HCT116 (cell line): ENCODE data around the gene ATPAF1. TPM values are rescaled to one million over a fixed set of nuclear protein-coding genes. Genes with fewer than 3 reads are reported as not detected.

Experiments used
- ATAC-seq: fragments of 200-7000 bp; cut with Tn5 transposase; 2 replicates; pipeline ENCODE4 v1.9.1; 2020; ENCODE audit warnings: mild to moderate bottlenecking, moderate library complexity
- BruUV-seq: library from RNA; stranded (reverse); fragments of 400-500 nt; replicated peaks from 2 replicates; lab custom pipeline; 2021; lab: Mats Ljungman, UMichigan
- CTCF ChIA-PET: fragments of 300-600 bp; sonication (Branson Sonifier 250); formaldehyde crosslinking; loops from one replicate; lab custom pipeline; 2021; ENCODE audit warnings: antibody characterized with exemption; lab: Charles Lee
- POLR2A ChIA-PET: fragments of 300-600, 350-600 bp; sonication (Branson Sonifier 250); formaldehyde crosslinking; loops from one replicate; lab custom pipeline; 2021; ENCODE audit warnings: antibody characterized with exemption; lab: Charles Lee
- RAD21 ChIA-PET, 2 experiments: fragments of 300-600 bp; sonication (Branson Sonifier 250); formaldehyde crosslinking; loops; one replicate each; lab custom pipeline; 2023; ENCODE audit warnings: low total read pairs in 2 of 2; ENCODE audit not compliant: uncharacterized antibody in 2 of 2, unreplicated experiment in 2 of 2, low non-redundant PET in 1 of 2; lab: Charles Lee
- DNase-seq: peaks from one replicate; pipeline ENCODE4 v3.0.0-alpha.2; 2010; ENCODE audit warnings: low read depth, low spot score
- H2AFZ ChIP-seq: fragments of 200-600 bp; shearing (Covaris generic), sonication (generic); 2 replicates; pipeline ENCODE4 v1.6.1; 2017; ENCODE audit warnings: low read depth, mixed run types, mixed read lengths, antibody characterized with exemption, low read length; ENCODE audit not compliant: poor library complexity, severe bottlenecking
- H3K27ac ChIP-seq: 2 replicates; pipeline ENCODE4 v1.5.1; 2012; ENCODE audit warnings: low read depth, low read length
- H3K27me3 ChIP-seq: fragments of 200-600 bp; sonication (generic); 2 replicates; pipeline ENCODE4 v1.6.1; 2016; ENCODE audit warnings: mixed run types, low read length, mixed read lengths; ENCODE audit not compliant: insufficient read depth
- H3K36me3 ChIP-seq, 2 experiments: fragments of 200-500 bp in 1 of 2; fragments of 200-600 bp in 1 of 2; sonication (Bioruptor generic) in 1 of 2; sonication (generic) in 1 of 2; 2 replicates each; pipeline versions ENCODE4 v1.5.1 to v1.6.1; 2014 to 2016; ENCODE audit warnings: low read length in 2 of 2, inconsistent platforms in 1 of 2, mixed read lengths in 1 of 2, mixed run types in 1 of 2; ENCODE audit not compliant: insufficient read depth in 2 of 2, control insufficient read depth in 1 of 2
- H3K4me1 ChIP-seq, 2 experiments: fragments of 200-600 bp in 1 of 2; sonication (generic) in 1 of 2; 2 replicates each; pipeline versions ENCODE4 v1.5.1 to v1.6.1; 2012 to 2017; ENCODE audit warnings: low read length in 2 of 2, inconsistent platforms in 1 of 2, mild to moderate bottlenecking in 1 of 2, mixed read lengths in 1 of 2, mixed run types in 1 of 2, moderate library complexity in 1 of 2; ENCODE audit not compliant: insufficient read depth in 2 of 2, control insufficient read depth in 1 of 2
- H3K4me2 ChIP-seq: fragments of 200-600 bp; sonication (generic); 2 replicates; pipeline ENCODE4 v1.6.1; 2017; ENCODE audit warnings: mixed run types, low read length, mixed read lengths
- H3K4me3 ChIP-seq, 2 experiments: fragments of 200-600 bp in 1 of 2; sonication (generic) in 1 of 2; replicated peaks in 1 of 2; 2 replicates each; pipeline ENCODE4 v1.5.1; 2011 to 2016; ENCODE audit warnings: low read length in 2 of 2, control low read depth in 1 of 2, low read depth in 1 of 2, mild to moderate bottlenecking in 1 of 2, mixed read lengths in 1 of 2, mixed run types in 1 of 2
- H3K79me2 ChIP-seq: fragments of 200-600 bp; sonication (generic); 2 replicates; pipeline ENCODE4 v1.6.1; 2017; ENCODE audit warnings: mild to moderate bottlenecking, mixed run types, low read length, moderate library complexity, mixed read lengths; ENCODE audit not compliant: insufficient read depth
- H3K9ac ChIP-seq: fragments of 200-600 bp; sonication (generic); 2 replicates; pipeline ENCODE4 v1.6.1; 2016; ENCODE audit warnings: low read length, mixed read lengths
- H3K9me2 ChIP-seq: fragments of 200-600 bp; sonication (generic), shearing (Covaris generic); 2 replicates; pipeline ENCODE4 v1.6.1; 2017; ENCODE audit warnings: mixed run types, mild to moderate bottlenecking, moderate library complexity; ENCODE audit not compliant: insufficient read depth
- H3K9me3 ChIP-seq, 2 experiments: fragments of 200-500 bp in 1 of 2; fragments of 200-600 bp in 1 of 2; sonication (Bioruptor generic) in 1 of 2; sonication (generic) in 1 of 2; 2 replicates each; pipeline ENCODE4 v1.6.1; 2014 to 2017; ENCODE audit warnings: low read length in 2 of 2, mixed read lengths in 2 of 2, inconsistent platforms in 1 of 2, low read depth in 1 of 2, mild to moderate bottlenecking in 1 of 2, mixed run types in 1 of 2, moderate library complexity in 1 of 2; ENCODE audit not compliant: control insufficient read depth in 1 of 2, insufficient read depth in 1 of 2
- H4K20me1 ChIP-seq: fragments of 200-600 bp; sonication (generic), shearing (Covaris generic); 2 replicates; pipeline ENCODE4 v1.6.1; 2017; ENCODE audit warnings: mixed run types, mild to moderate bottlenecking, moderate library complexity; ENCODE audit not compliant: insufficient read depth
- CEBPB ChIP-seq: IDR thresholded peaks from 2 replicates; pipeline ENCODE4 v1.6.1; 2012; ENCODE audit warnings: low read depth
- EGR1 ChIP-seq: IDR thresholded peaks from 2 replicates; pipeline ENCODE4 v1.6.1; 2012; ENCODE audit warnings: low read depth
- EZH2 ChIP-seq: fragments of 200-600 bp; sonication (generic); IDR thresholded peaks from 2 replicates; pipeline ENCODE4 v1.6.1; 2017; ENCODE audit warnings: antibody characterized with exemption, mixed run types
- EZH2phosphoT487 ChIP-seq: fragments of 200-600 bp; IDR thresholded peaks from 2 replicates; pipeline ENCODE4 v1.6.1; 2018; ENCODE audit warnings: antibody characterized with exemption, borderline replicate concordance
- FOSL1 ChIP-seq: IDR thresholded peaks from 2 replicates; pipeline ENCODE4 v1.6.1; 2012; ENCODE audit warnings: low read depth
- JUND ChIP-seq: IDR thresholded peaks from 2 replicates; pipeline ENCODE4 v1.6.1; 2012
- POLR2A ChIP-seq: IDR thresholded peaks from 2 replicates; pipeline ENCODE4 v1.7.0; 2011; ENCODE audit warnings: borderline replicate concordance; ENCODE audit not compliant: insufficient read depth, insufficient read length; ENCODE audit errors: extremely low read depth
- RAD21 ChIP-seq: IDR thresholded peaks from 2 replicates; pipeline ENCODE4 v1.6.1; 2012; ENCODE audit warnings: low read depth, mild to moderate bottlenecking
- SP1 ChIP-seq: IDR thresholded peaks from 2 replicates; pipeline ENCODE4 v1.6.1; 2012; ENCODE audit warnings: low read depth
- YY1 ChIP-seq: IDR thresholded peaks from 2 replicates; pipeline ENCODE4 v1.6.1; 2011; ENCODE audit warnings: low read length, low read depth, moderate library complexity, mild to moderate bottlenecking; ENCODE audit not compliant: insufficient replicate concordance; ENCODE audit errors: extremely low read depth
- intact Hi-C: fragments of 100-400 bp; cut with micrococcal nuclease; formaldehyde crosslinking; loops from 2 replicates; pipeline ENCODE4 v1.10.0; 2022
- total RNA-seq: library from RNA; stranded (reverse); gene quantifications from one replicate; pipeline ENCODE4 v1.2.1, GENCODE V29; 2021; ENCODE audit not compliant: unreplicated experiment
- TF ChIP-seq, protein P1 (sequence below): IDR thresholded peaks from 2 replicates; pipeline ENCODE4 v1.6.1; 2011; ENCODE audit warnings: mild to moderate bottlenecking, low read length, moderate library complexity; ENCODE audit not compliant: insufficient replicate concordance; ENCODE audit errors: extremely low read depth
- TF ChIP-seq, protein P2 (sequence below): IDR thresholded peaks from 2 replicates; pipeline ENCODE4 v1.6.1; 2012
- TF ChIP-seq, protein P3 (sequence below): IDR thresholded peaks from 2 replicates; pipeline ENCODE4 v1.6.1; 2012

Gene ATPAF1
- total RNA-seq, 1 experiment from 2014 or later, result 35.5 TPM

DNA sequence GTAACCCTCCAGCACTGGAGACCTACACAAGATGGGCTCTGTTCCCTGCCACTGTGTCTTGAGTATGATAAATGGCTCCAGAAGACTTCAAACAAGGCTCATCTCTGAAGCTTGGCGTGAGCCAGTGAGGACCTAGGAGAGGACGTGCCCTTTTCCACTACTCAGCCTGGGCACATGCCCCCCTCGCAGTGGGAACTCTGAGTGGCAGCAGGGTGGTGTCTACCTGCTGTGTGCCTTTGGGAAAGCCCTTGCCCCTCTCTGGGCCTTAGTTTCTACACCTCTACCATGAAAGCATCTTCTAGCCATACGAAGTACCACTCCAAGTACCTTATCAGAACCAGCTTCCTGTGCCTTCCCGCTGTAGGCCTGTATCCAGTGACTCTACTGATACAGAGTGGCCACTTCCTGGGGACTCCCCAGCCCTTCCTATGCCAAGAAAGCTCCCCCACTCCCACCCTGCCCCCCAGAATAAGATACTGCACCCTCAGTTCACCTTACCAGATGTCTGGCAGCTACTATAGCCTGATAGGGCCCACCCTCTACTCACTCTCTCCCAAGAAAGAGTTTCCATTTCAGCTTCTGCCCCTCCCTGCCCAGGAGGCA is 48.4 kb downstream of the ATPAF1 start (continued):
- TF ChIP-seq RAD21 (no peak), CEBPB (no peak), EZH2 (no peak), SP1 (no peak), FOSL1 (no peak)

DNA sequence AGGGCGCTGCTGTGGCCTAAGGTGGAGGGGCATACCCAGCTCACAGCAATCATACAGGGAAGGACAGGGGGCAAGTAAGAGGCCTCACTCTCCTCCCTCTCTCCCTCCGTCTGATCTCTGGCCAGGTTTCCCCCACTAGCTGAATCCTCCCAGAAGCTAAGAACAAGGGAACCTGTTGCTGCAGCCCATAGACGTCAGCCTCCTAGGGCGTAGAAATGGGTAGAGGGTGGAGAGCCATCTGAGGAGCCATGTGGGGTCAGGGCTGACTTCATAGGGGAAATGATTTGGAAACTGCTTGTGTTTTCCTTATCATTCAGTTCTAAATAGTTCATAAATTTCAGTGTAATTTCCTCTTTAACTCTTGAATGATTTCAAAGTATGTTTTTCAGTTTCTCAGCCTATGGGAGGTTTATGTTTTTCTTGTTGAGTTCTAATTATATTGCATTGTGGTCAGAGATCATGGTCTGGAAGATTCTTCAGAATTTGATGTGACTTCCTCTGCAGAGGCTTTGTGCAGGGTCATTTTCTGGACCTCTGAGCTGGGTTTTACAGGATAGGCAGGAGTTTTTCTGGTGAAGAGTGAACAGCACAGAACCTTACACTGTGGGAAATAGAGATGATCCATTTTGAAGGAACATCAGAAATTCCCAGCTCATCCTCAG is 49.3 kb downstream of the ATPAF1 start:
- TF ChIP-seq POLR2A, result no peak
- TF ChIP-seq, protein P1, sequence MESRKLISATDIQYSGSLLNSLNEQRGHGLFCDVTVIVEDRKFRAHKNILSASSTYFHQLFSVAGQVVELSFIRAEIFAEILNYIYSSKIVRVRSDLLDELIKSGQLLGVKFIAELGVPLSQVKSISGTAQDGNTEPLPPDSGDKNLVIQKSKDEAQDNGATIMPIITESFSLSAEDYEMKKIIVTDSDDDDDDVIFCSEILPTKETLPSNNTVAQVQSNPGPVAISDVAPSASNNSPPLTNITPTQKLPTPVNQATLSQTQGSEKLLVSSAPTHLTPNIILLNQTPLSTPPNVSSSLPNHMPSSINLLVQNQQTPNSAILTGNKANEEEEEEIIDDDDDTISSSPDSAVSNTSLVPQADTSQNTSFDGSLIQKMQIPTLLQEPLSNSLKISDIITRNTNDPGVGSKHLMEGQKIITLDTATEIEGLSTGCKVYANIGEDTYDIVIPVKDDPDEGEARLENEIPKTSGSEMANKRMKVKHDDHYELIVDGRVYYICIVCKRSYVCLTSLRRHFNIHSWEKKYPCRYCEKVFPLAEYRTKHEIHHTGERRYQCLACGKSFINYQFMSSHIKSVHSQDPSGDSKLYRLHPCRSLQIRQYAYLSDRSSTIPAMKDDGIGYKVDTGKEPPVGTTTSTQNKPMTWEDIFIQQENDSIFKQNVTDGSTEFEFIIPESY, result no peak
- no peak for TF ChIP-seq SP1
- no peak for TF ChIP-seq YY1
- TF ChIP-seq, protein P2, sequence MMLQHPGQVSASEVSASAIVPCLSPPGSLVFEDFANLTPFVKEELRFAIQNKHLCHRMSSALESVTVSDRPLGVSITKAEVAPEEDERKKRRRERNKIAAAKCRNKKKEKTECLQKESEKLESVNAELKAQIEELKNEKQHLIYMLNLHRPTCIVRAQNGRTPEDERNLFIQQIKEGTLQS, result no peak
- TF ChIP-seq EZH2, result no peak
- TF ChIP-seq EZH2phosphoT487, result no peak
- TF ChIP-seq FOSL1, result no peak
- TF ChIP-seq RAD21, result no peak
- TF ChIP-seq, protein P3, sequence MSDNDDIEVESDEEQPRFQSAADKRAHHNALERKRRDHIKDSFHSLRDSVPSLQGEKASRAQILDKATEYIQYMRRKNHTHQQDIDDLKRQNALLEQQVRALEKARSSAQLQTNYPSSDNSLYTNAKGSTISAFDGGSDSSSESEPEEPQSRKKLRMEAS, result no peak
- no peak for TF ChIP-seq CEBPB
- no peak for TF ChIP-seq JUND
- TF ChIP-seq EGR1, result no peak
- H3K9me2 ChIP-seq, result no peaks in the 10 kb centered on the region
- peaks cover 13 to 50% of the 10 kb centered on the region in 2 experiments; a peak in 3 of 4 replicates for H3K4me1 ChIP-seq
- RAD21 ChIA-PET, result interaction anchor here in 1 of 2 experiments (1.4 kb wide), 1 partner anchor 15 kb away, joined by 3 read pairs; the partner anchor contains the start of gene MKNK1
- intact Hi-C loops, result no loop called here
- ATAC-seq, result no peak
- no peak overlapping the region for H3K4me3 ChIP-seq
- H3K27ac ChIP-seq, result no peak overlapping the region
- H3K9ac ChIP-seq, result no peak overlapping the region
- H3K4me2 ChIP-seq, result no peak overlapping the region
- no peaks in the 10 kb centered on the region for H3K36me3 ChIP-seq
- no peak for DNase-seq
- no peak overlapping the region for H2AFZ ChIP-seq
- no peaks in the 10 kb centered on the region for H3K9me3 ChIP-seq
- no peaks in the 10 kb centered on the region for H3K27me3 ChIP-seq
- CTCF ChIA-PET, result interaction anchor here (2.3 kb wide), 1 partner anchor 106 kb away, joined by 4 read pairs; no protein-coding TSS in a partner anchor
- POLR2A ChIA-PET, result no interaction called here
- no TSS peak for BruUV-seq
- H3K79me2 ChIP-seq, result no peaks in the 10 kb centered on the region
- H4K20me1 ChIP-seq, result no peaks in the 10 kb centered on the region
